IPS-NIHi11 (cell line): Measurements from ENCODE around the gene PDE4B.

Source experiments
- DNase-seq: peaks from one replicate; pipeline ENCODE4 v3.0.0; 2012; ENCODE audit warnings: mixed read lengths, low spot score

The PDE4B gene

GRCh38 chr1:66182551-66183178 lies 390.0 kb downstream of the PDE4B start:
- no peak for DNase-seq

GRCh38 chr1:66183400-66183799 lies 390.7 kb downstream of the PDE4B start:
- DNase-seq: no peak

GRCh38 chr1:66197120-66197519 lies 404.4 kb downstream of the PDE4B start:
- no peak for DNase-seq

GRCh38 chr1:66197785-66198184 lies 405.1 kb downstream of the PDE4B start:
- DNase-seq: no peak

- DNase-seq: no peak
These were observed 414.0 kb downstream of the PDE4B start for GRCh38 chr1:66206563-66207144.

- DNase-seq: no peak
These were observed 414.8 kb downstream of the PDE4B start for GRCh38 chr1:66207484-66207883.

GRCh38 chr1:66208632-66209031 lies 415.9 kb downstream of the PDE4B start:
- no peak for DNase-seq

- no peak for DNase-seq
These were observed 418.0 kb downstream of the PDE4B start for GRCh38 chr1:66210635-66211244.

- no peak for DNase-seq
These were observed 418.8 kb downstream of the PDE4B start for GRCh38 chr1:66211521-66211920.

GRCh38 chr1:66213491-66213890 lies 420.8 kb downstream of the PDE4B start:
- DNase-seq: no peak

GRCh38 chr1:66214901-66215300 lies 422.2 kb downstream of the PDE4B start:
- no peak for DNase-seq

- DNase-seq: no peak
These were observed 424.3 kb downstream of the PDE4B start for GRCh38 chr1:66217021-66217420.

GRCh38 chr1:66217561-66217960 lies 424.9 kb downstream of the PDE4B start:
- no peak for DNase-seq

- DNase-seq: no peak
These were observed 427.8 kb downstream of the PDE4B start for GRCh38 chr1:66220477-66220876.

- DNase-seq: no peak
These were observed 431.0 kb downstream of the PDE4B start for GRCh38 chr1:66223681-66224080.

- DNase-seq: no peak
These were observed 434.3 kb downstream of the PDE4B start for GRCh38 chr1:66226985-66227384.

- no peak for DNase-seq
These were observed 435.3 kb downstream of the PDE4B start for GRCh38 chr1:66227966-66228365.

- DNase-seq: no peak
These were observed 438.5 kb downstream of the PDE4B start for GRCh38 chr1:66231217-66231616.

GRCh38 chr1:66231681-66232463 lies 439.2 kb downstream of the PDE4B start:
- no peak for DNase-seq

GRCh38 chr1:66237042-66237441 lies 444.3 kb downstream of the PDE4B start:
- no peak for DNase-seq

- DNase-seq: no peak
These were observed 445.2 kb downstream of the PDE4B start for GRCh38 chr1:66237722-66238479.

- no peak for DNase-seq
These were observed 447.1 kb downstream of the PDE4B start for GRCh38 chr1:66239834-66240233.
